GM21423 (cell line): ENCODE results near the gene NDUFAF5.
A peak's percentile ranks its signal among the peaks of the same experiment; 100 is the strongest.

Source experiments
- ATAC-seq: cut with Tn5 transposase; IDR thresholded peaks from one replicate; pipeline ENCODE4 v1.9.1; 2021; ENCODE audit warnings: mild to moderate bottlenecking, moderate library complexity; ENCODE audit not compliant: unreplicated experiment

Gene NDUFAF5

DNA sequence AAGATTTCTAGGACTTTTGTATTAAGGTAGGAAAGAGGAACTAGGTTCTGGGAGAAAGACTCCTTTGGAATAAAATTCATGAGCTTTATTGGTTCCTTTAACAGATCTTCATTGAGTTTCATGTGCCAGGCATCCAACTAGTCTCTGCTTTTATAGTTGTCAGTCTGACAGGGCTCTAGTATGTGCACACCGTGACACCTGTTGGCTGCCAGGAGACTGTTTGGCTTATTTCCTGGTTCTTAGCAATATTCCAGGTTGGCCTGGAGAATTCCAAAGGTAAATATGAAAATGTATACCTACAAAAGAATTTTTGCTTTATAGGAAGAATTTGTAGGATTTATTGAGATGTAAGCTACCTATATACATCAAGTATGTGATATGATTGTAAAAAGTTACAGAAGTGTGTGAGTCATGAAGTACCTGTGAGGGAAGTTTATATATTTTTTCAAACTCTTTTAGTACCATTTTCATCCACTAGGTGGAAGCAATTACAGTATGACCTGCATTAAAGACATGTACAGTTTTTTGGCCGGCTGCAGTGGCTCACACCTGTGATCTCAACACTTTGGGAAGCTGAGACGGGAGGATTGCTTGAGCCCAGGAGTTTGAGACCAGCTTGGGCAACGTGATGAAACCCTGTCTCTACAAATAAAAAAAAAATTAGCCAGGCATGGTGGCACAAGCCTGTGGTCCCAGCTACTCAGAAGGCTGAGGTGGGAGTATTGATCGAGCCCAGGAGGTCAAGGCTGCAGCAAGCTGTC is 35.2 kb downstream of the NDUFAF5 start:
- ATAC-seq, result peak; percentile 81

DNA sequence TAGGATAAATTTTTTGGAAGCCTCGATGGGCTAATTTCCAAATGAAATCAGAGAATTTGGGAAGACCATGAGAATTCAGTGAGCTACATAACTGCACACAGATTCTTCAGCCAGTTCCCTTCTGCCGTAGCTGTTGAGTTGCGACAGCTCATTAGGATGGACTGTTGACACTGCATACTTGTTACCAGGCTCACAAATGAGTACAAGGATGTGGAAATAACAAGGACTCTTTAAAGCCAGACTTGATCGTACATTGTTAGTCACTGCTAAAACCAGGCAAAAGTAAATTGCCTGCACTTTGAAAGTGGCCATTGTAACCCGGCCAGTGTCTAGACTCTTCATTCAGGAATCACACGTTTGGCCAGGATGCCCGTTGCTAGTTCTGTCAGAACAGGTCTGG is 37.0 kb downstream of the NDUFAF5 start:
- no peak for ATAC-seq

DNA sequence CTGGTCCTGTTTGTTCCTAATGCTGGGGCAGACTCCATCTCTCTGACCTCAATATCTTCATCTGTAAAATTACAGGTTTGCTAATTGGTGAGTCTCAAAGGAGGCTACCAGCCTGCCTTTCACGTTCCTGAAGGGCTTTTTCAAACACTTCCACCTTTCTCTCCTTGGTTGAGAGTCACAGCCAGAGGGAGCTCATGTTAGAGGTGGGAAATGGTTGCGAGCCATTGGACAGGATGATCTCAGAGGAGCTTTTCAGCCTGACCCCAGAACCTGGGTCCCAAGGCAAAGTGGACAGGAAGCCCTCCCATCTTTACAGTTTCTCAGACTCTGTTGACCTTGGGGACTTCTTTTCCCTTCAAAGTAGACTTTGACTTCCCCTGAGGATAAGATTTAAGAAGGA is 37.6 kb downstream of the NDUFAF5 start:
- ATAC-seq, result no peak

DNA sequence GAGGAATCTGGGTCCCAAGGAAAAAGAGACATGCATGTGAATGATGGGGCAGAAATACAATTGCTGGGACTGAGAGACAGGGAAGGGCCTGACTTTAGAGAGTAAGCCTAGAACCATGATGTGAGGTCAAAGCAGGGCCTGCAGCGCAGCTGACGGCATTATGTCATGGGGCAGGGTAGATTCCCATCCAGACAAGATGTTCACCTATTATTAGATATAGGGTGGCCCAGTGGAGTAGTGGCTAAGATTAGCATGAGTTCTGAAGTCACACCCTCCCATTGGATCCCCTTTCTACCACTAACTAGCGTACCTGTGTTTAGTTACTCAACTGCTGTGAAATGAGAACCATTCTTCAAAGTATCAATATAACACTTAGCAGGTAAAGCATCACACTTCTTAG is 39.6 kb downstream of the NDUFAF5 start:
- ATAC-seq, result no peak

- no peak for ATAC-seq
Observed at GRCh38 chr20:13825465-13825864, 40.6 kb downstream of the NDUFAF5 start.

DNA sequence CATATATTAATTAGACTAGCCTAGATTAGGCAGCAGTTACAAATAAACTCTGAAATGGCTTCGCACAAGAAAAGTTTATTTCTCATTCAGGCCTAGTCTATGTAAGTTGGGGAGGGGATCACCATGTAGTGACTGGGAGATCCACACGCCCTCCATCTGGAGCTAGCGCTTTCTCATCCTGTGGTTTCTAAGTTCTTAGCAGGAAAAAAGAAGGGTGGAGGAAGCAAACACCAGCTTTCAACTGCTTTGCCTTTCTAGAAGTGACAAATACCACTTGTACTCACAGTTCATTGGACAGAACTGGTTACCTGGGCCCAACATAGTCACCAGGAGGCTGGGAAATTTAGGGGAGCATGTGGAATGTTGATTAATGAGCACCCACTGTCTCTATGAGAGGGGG is 46.6 kb downstream of the NDUFAF5 start:
- no peak for ATAC-seq

- no peak for ATAC-seq
Observed at GRCh38 chr20:13838664-13839063, 53.8 kb downstream of the NDUFAF5 start.

DNA sequence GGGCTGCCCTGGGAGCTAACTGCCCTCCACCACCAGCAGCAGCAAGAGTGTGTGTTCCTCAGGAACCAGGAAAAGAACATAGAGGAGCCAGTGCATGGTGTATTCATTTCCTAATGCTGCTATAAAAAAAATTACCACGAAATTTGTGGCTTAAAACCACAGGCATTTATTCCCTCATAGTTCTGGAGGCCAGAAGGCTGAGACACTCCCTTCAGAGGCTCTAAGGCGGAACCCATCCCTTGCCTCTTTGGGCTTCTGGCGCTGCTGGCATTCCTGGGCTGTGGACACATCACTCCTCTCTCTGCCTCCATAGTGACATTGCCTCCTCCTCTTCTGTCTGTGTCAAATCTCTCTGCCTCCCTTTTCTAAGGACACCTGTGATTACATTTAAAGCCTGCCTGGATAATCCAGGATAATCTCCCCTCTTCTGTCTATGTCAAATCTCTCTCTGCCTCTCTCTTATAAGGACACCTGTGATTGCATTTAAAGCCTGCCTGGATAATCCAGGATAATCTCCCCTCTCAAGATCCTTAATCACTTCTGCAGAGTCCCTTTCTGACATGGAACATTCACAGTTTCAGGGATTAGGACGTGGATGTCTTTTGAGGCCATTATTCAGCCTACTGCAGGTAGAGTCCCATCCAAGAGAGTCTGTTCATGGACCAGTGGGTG is 54.7 kb downstream of the NDUFAF5 start:
- no peak for ATAC-seq

GRCh38 chr20:13840093-13840465 is 55.3 kb downstream of the NDUFAF5 start:
- no peak for ATAC-seq

DNA sequence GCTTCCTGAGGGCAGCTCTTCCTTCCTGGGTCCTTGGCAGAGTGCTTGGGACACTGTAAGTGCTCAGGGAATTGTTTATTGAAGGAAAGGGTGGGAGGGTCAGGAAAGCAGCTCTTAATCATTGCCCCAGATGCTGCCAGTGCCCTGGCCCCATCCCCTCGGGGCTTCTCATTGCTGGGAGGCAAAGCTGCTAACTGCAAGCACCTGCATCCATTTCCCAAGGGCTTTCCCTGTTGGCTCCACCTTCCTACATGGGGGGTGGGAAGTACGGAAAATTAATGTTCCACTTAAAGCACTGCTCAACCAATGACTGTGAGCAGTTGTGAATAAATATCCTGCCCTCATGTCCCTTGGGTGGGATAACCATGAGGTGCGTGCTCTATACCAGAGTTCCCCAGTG is 56.4 kb downstream of the NDUFAF5 start:
- no peak for ATAC-seq

DNA sequence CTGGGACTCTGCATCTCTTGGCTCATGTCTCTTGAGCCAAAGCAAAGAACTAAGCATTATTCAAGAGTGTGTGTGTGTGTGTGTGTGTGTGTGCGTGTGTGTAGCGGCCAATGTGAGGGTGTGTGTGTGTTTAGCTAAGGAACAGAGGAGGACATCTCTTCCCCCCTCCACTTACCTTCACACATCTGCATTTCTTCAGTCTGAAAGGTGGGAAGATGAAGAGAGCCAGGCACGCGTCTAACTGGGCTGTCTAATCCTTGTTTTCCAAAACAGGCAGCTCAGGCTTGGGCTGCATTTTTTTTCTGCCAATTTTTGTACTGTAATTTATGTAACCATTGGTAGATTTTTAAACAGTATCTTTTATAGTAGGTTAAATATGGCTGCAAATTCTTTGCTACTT is 59.5 kb downstream of the NDUFAF5 start:
- ATAC-seq, result no peak

DNA sequence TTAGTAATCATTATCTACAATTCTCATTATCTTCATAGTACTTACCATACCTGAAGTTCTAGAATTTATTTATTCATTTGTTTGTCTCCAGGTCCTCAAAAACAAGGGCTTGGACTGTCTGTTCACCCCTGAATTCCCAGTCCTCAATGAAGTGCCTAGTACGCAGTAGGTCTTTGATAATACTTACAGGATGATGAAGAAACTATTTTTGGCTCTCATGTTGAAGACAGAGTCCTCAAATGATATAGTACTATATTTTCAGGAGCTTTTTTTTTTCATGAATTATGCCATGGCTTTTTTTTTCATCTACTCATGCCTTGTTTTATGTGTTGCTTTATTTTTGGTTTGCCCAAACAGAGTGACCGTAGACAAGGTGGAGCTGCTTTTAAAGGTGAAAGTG is 66.5 kb downstream of the NDUFAF5 start:
- no peak for ATAC-seq

DNA sequence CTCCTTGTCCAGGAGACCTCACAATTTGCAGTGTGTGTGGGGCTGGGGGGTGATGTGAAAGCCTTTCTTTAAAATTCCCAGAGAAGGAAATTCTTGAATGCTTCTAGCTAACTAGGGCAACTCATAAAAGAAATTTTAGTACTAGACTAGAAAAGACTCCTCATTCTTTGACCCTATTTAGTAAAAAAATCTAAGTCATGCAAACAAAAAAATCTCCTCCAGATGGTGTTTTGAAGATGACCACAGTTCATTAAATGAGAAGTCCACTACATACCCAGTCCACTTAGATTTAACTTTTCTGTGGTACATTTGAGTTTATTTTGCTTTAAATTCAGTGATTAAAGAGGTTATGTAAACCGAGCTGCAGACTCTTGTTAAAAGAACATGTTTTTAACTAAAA is 67.5 kb downstream of the NDUFAF5 start:
- ATAC-seq, result no peak

- ATAC-seq, result no peak
Observed at GRCh38 chr20:13855613-13856012, 70.8 kb downstream of the NDUFAF5 start.

DNA sequence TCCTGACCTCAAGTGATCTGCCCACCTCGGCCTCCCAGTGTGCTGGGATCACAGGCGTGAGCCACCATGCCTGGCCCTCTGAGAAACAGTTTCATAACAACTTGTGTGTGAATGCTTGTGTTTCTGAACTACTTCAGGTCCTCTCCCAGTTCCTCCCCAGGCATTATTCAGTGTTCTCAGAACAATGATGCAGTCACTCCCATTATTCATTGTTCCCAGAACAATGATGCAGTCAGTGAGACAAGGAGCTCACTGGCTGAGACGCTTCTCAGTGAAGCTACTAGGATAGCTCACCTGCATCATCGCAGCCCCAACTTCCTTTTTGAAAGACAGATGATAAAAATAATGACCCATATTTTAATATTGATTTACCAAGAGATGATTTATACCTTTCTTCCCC is 71.5 kb downstream of the NDUFAF5 start:
- no peak for ATAC-seq

DNA sequence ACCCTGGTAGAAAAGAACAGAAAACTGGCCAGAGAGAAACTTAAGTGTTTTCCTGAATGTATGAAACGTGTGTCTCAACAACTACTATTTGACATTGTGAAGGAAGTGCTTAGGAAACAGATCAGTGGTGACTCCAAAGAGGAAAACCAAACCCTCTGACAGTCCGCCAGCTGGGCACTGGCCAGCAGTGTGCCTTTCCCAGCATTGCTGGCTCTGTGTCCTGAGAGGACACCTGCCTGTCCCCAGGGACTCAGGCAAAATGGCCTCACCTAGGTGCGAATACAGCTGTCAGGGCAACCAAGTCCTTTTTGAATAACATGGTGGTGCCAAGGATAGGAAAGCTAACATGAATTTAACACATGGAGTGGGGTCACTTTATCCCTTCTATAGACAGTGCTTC is 72.5 kb downstream of the NDUFAF5 start:
- ATAC-seq, result no peak

GRCh38 chr20:13857961-13858360 is 73.1 kb downstream of the NDUFAF5 start:
- ATAC-seq, result no peak

DNA sequence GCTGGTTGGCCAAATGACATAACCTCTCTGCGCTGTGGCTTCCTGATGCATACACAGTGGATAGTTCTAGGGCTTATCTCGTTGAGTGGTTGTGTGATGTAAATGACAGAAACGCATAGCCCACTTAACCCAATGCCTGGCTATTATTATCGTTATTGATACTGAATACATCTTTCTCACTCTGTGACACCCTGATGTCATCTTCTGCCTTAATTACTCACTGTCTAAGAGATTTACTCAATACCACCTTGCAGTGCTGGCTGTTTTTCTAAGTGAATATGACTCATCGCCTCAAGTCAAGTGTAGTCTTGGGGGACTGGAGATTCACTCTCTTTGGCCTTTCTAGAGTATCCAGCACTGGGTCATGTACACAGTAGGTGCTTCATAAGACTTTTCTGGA is 73.6 kb downstream of the NDUFAF5 start:
- ATAC-seq, result no peak

DNA sequence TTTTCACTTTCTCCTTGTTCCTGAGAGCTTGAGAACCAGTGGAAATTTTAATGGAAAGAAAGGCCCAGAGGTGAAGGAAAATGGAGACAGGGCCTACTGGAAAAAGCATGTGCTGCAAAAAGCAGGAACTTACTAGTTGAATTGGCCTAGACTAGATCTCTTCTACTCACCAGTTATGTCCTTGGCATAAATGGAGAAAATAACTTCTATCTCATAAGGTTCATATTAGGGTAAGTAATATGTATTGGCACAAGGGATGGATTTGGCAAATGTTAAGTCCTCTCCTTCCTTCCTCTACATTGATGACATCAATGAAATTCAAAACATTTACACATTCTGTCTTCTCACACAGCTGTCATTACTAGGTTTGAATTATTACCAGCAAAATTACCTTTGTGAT is 74.0 kb downstream of the NDUFAF5 start:
- no peak for ATAC-seq

GRCh38 chr20:13862245-13862644 is 77.4 kb downstream of the NDUFAF5 start:
- ATAC-seq, result no peak

DNA sequence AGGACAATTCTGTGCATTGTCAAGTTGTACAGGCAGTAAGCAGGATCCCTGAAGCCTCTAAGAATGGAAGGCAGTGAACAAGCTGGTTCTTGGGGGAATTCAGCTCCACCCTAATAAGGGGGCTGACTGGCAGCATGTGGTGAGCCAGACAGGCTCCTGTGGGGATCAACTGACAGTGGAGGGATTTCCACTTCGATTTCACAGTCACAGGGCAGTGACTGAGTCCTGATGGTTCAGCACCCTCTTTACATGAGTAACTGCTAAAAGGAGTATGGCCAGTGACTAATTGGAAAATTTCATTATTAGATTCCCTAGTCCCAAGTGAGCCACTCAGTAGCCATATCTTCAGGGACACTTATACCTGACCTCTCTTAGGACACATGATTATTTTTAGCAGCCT is 78.4 kb downstream of the NDUFAF5 start:
- ATAC-seq, result no peak

DNA sequence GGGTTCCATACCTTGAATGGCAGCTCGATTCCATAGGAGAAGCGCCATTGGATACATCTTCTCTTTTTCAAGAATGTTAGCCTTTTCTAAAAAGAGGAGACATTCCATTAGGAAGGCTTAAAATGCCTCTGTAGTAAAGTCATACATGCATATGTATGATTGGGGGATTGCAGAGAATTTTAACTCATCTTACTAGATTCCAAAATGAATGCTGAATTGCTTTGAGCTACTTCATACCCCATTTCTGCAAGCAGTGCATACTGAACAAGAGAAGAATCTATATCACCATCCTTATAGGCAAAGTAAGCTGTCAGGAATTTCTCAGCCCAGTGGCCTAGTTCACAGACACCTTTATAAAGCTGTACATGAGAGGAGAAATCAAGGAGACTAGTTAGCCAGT is 80.3 kb downstream of the NDUFAF5 start:
- ATAC-seq, result no peak
